Neural cell (in vitro differentiated cells): ENCODE measurements around the gene SUSD2.

ENCODE experiments used
- CTCF ChIP-seq: fragments of 450-650 bp; IDR thresholded peaks from 2 replicates; pipeline ENCODE4 v1.5.1; 2014; ENCODE audit warnings: antibody characterized with exemption, mild to moderate bottlenecking, moderate library complexity; ENCODE audit not compliant: poor library complexity, severe bottlenecking
- EP300 ChIP-seq: fragments of 450-650 bp; conservative IDR thresholded peaks from 2 replicates; pipeline ENCODE4 v1.6.1; 2014; ENCODE audit warnings: antibody characterized with exemption, mild to moderate bottlenecking, moderate library complexity; ENCODE audit not compliant: poor library complexity, severe bottlenecking
- EZH2 ChIP-seq: fragments of 200-600, 300-800 bp; shearing (Covaris generic), sonication (generic); IDR thresholded peaks from 2 replicates; pipeline ENCODE4 v1.6.1; 2014; ENCODE audit warnings: antibody characterized with exemption, low read length, borderline replicate concordance, mild to moderate bottlenecking; ENCODE audit not compliant: insufficient read depth, poor library complexity, severe bottlenecking
- MXI1 ChIP-seq: fragments of 450-650 bp; conservative IDR thresholded peaks from 2 replicates; pipeline ENCODE4 v1.6.1; 2014; ENCODE audit warnings: antibody characterized with exemption, mild to moderate bottlenecking; ENCODE audit not compliant: poor library complexity, severe bottlenecking
- POLR2AphosphoS5 ChIP-seq: IDR thresholded peaks from 2 replicates; pipeline ENCODE4 v1.6.1; 2012
- RAD21 ChIP-seq: fragments of 450-650 bp; conservative IDR thresholded peaks from 2 replicates; pipeline ENCODE4 v1.6.1; 2014; ENCODE audit warnings: antibody characterized with exemption, mild to moderate bottlenecking, moderate library complexity
- SMC3 ChIP-seq: fragments of 450-650 bp; conservative IDR thresholded peaks from 2 replicates; pipeline ENCODE4 v1.6.1; 2014; ENCODE audit warnings: antibody characterized with exemption, mild to moderate bottlenecking, moderate library complexity; ENCODE audit not compliant: poor library complexity
- TAF1 ChIP-seq: IDR thresholded peaks from 2 replicates; pipeline ENCODE4 v1.6.1; 2012; ENCODE audit warnings: low read depth

DNA sequence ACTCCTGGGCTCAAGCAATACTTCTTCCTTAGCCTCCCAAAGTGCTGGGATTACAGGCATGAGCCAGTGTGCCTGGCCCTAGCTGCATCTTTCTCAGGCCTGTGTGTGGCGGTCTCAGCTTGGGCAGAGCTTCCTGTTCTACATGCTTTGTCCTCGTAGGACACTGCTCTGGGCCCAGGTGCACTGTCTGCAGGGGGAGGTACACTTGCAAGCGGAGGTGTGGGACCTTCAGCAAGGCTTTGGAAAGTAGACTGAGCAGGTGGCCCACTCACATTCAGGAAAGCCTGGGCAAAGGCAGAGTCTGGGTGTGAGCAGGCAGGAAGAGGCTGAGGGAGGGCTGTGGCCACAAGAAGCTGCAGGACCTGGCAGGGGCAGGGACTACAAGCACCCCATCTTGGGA lies 33.6 kb upstream of the SUSD2 start:
- TF ChIP-seq RAD21 (no peak), EP300 (no peak), CTCF (no peak), SMC3 (no peak), EZH2 (no peak), TAF1 (no peak), MXI1 (no peak), POLR2AphosphoS5 (no peak)
